ENCODE data around the gene HERPUD2.

Gene HERPUD2

GRCh38 chr7:35722054-35722849 is 27.3 kb upstream of the HERPUD2 start:
- peak overlapping the region; percentile 12 to 54 for H3K4me3 Mint-ChIP-seq
- H3K27me3 Mint-ChIP-seq: no peaks in the 10 kb centered on the region
- peaks cover 8 to 11% of the 10 kb centered on the region in 2 donors for H3K9me3 Mint-ChIP-seq
- ATAC-seq (replicated peaks) (peak; percentile 84), DNase-seq (peak; percentile 52)
- peaks cover 11 to 13% of the 10 kb centered on the region in 2 donors for H3K36me3 Mint-ChIP-seq
- peaks cover 41 to 77% of the 10 kb centered on the region in 2 donors for H3K4me1 Mint-ChIP-seq
- H3K27ac Mint-ChIP-seq: peak overlapping the region; percentile 94

GRCh38 chr7:35721288-35721687 is 26.4 kb upstream of the HERPUD2 start:
- Mint-ChIP-seq H3K27me3 (no peaks in the 10 kb centered on the region), H3K9me3 (peaks cover 8% of the 10 kb centered on the region in 2 donors)

GRCh38 chr7:35720849-35721248 is 25.9 kb upstream of the HERPUD2 start:
- H3K27me3 Mint-ChIP-seq: no peaks in the 10 kb centered on the region
- H3K36me3 Mint-ChIP-seq: peaks cover 7 to 10% of the 10 kb centered on the region in 2 donors
- no peak overlapping the region for H3K4me3 Mint-ChIP-seq
- ATAC-seq (replicated peaks): no peak
- peaks cover 8% of the 10 kb centered on the region in 2 donors for H3K9me3 Mint-ChIP-seq
- DNase-seq: no peak
- no peak overlapping the region for H3K27ac Mint-ChIP-seq
- peaks cover 39 to 75% of the 10 kb centered on the region in 2 donors for H3K4me1 Mint-ChIP-seq

More at GRCh38 chr7:35721288-35721687, 26.4 kb upstream of the HERPUD2 start:
- peaks cover 7 to 10% of the 10 kb centered on the region in 2 donors for H3K36me3 Mint-ChIP-seq
- no peak for DNase-seq
- H3K27ac Mint-ChIP-seq: peak overlapping the region; percentile 51
- peaks cover 38 to 75% of the 10 kb centered on the region in 2 donors for H3K4me1 Mint-ChIP-seq
- H3K4me3 Mint-ChIP-seq: peak overlapping the region in 1 of 2 donors; percentile 32
- ATAC-seq (replicated peaks): peak; percentile 37 to 45

GRCh38 chr7:35720032-35720431 is 25.1 kb upstream of the HERPUD2 start:
- peak overlapping the region; percentile 44 for H3K27ac Mint-ChIP-seq
- H3K27me3 Mint-ChIP-seq: no peaks in the 10 kb centered on the region
- peaks cover 8% of the 10 kb centered on the region in 2 donors for H3K9me3 Mint-ChIP-seq
- peaks cover 39 to 70% of the 10 kb centered on the region in 2 donors for H3K4me1 Mint-ChIP-seq
- H3K4me3 Mint-ChIP-seq: no peak overlapping the region
- DNase-seq (no peak), ATAC-seq (replicated peaks) (no peak)
- peaks cover 7 to 10% of the 10 kb centered on the region in 2 donors for H3K36me3 Mint-ChIP-seq

- ATAC-seq (replicated peaks) (no peak), DNase-seq (no peak)
- no peak overlapping the region for H3K27ac Mint-ChIP-seq
- H3K4me3 Mint-ChIP-seq: no peak overlapping the region
- H3K4me1 Mint-ChIP-seq: peaks cover 40 to 60% of the 10 kb centered on the region in 2 donors
- H3K36me3 Mint-ChIP-seq: peaks cover 5 to 9% of the 10 kb centered on the region in 2 donors
- H3K9me3 Mint-ChIP-seq: peaks cover 3 to 7% of the 10 kb centered on the region in 2 donors
- no peaks in the 10 kb centered on the region for H3K27me3 Mint-ChIP-seq
Measured at GRCh38 chr7:35718047-35718446, 23.1 kb upstream of the HERPUD2 start.

GRCh38 chr7:35717516-35717915 is 22.6 kb upstream of the HERPUD2 start:
- Mint-ChIP-seq H3K27me3 (no peaks in the 10 kb centered on the region), H3K4me3 (no peak overlapping the region), H3K27ac (no peak overlapping the region), H3K4me1 (peaks cover 34 to 55% of the 10 kb centered on the region in 2 donors), H3K36me3 (peaks cover 3 to 5% of the 10 kb centered on the region in 2 donors), H3K9me3 (peaks cover 0 to 3% of the 10 kb centered on the region in 2 donors)
- DNase-seq (no peak), ATAC-seq (replicated peaks) (no peak)

- no peak for DNase-seq
- Mint-ChIP-seq H3K4me3 (no peak overlapping the region), H3K9me3 (peaks cover 0 to 3% of the 10 kb centered on the region in 2 donors), H3K27ac (no peak overlapping the region), H3K36me3 (peaks cover 3 to 5% of the 10 kb centered on the region in 2 donors), H3K27me3 (no peaks in the 10 kb centered on the region), H3K4me1 (peaks cover 32 to 50% of the 10 kb centered on the region in 2 donors)
- ATAC-seq (replicated peaks): no peak
Measured at GRCh38 chr7:35717013-35717412, 22.1 kb upstream of the HERPUD2 start.

GRCh38 chr7:35716038-35716803 is 21.3 kb upstream of the HERPUD2 start:
- H3K27ac Mint-ChIP-seq: no peak overlapping the region
- H3K9me3 Mint-ChIP-seq: peaks cover 0 to 3% of the 10 kb centered on the region in 2 donors
- ATAC-seq (replicated peaks) (no peak), DNase-seq (no peak)
- H3K27me3 Mint-ChIP-seq: no peaks in the 10 kb centered on the region
- H3K4me1 Mint-ChIP-seq: peaks cover 26 to 46% of the 10 kb centered on the region in 2 donors
- H3K4me3 Mint-ChIP-seq: peak overlapping the region in 1 of 2 donors; percentile 44
- H3K36me3 Mint-ChIP-seq: peaks cover 3 to 5% of the 10 kb centered on the region in 2 donors

GRCh38 chr7:35714862-35715261 is 19.9 kb upstream of the HERPUD2 start:
- H3K27ac Mint-ChIP-seq: peak overlapping the region; percentile 33
- ATAC-seq (replicated peaks): peak; percentile 57 to 63
- no peaks in the 10 kb centered on the region for H3K27me3 Mint-ChIP-seq
- H3K9me3 Mint-ChIP-seq: peaks cover 0 to 3% of the 10 kb centered on the region in 2 donors
- H3K36me3 Mint-ChIP-seq: peaks cover 3 to 5% of the 10 kb centered on the region in 2 donors
- H3K4me1 Mint-ChIP-seq: peaks cover 22 to 47% of the 10 kb centered on the region in 2 donors
- no peak for DNase-seq
- H3K4me3 Mint-ChIP-seq: no peak overlapping the region

GRCh38 chr7:35714407-35714806 is 19.5 kb upstream of the HERPUD2 start:
- ATAC-seq (replicated peaks) (peak in 1 of 2 donors; percentile 15), DNase-seq (no peak)
- Mint-ChIP-seq H3K36me3 (peaks cover 3 to 5% of the 10 kb centered on the region in 2 donors), H3K27me3 (no peaks in the 10 kb centered on the region), H3K9me3 (peaks cover 0 to 3% of the 10 kb centered on the region in 2 donors), H3K27ac (peak overlapping the region; percentile 32), H3K4me3 (no peak overlapping the region), H3K4me1 (peaks cover 25 to 46% of the 10 kb centered on the region in 2 donors)

- H3K27ac Mint-ChIP-seq: no peak overlapping the region
- no peak overlapping the region for H3K4me3 Mint-ChIP-seq
- H3K4me1 Mint-ChIP-seq: peaks cover 20 to 38% of the 10 kb centered on the region in 2 donors
- peaks cover 0 to 3% of the 10 kb centered on the region in 2 donors for H3K9me3 Mint-ChIP-seq
- DNase-seq: no peak
- peaks cover 0 to 5% of the 10 kb centered on the region in 2 donors for H3K36me3 Mint-ChIP-seq
- ATAC-seq (replicated peaks): no peak
- no peaks in the 10 kb centered on the region for H3K27me3 Mint-ChIP-seq
Measured at GRCh38 chr7:35712563-35713226, 17.8 kb upstream of the HERPUD2 start.

GRCh38 chr7:35707422-35707821 is 12.5 kb upstream of the HERPUD2 start:
- Mint-ChIP-seq H3K36me3 (no peaks in the 10 kb centered on the region), H3K27me3 (no peaks in the 10 kb centered on the region), H3K9me3 (no peaks in the 10 kb centered on the region), H3K4me1 (peaks cover 5 to 13% of the 10 kb centered on the region in 2 donors), H3K27ac (no peak overlapping the region), H3K4me3 (no peak overlapping the region)
- ATAC-seq (replicated peaks) (no peak), DNase-seq (no peak)

GRCh38 chr7:35705932-35706461 is 11.1 kb upstream of the HERPUD2 start:
- DNase-seq (no peak), ATAC-seq (replicated peaks) (no peak)
- Mint-ChIP-seq H3K27me3 (no peaks in the 10 kb centered on the region), H3K36me3 (no peaks in the 10 kb centered on the region), H3K4me3 (no peak overlapping the region), H3K27ac (no peak overlapping the region), H3K9me3 (no peaks in the 10 kb centered on the region), H3K4me1 (peaks cover 7 to 16% of the 10 kb centered on the region in 2 donors)

- Mint-ChIP-seq H3K27me3 (no peaks in the 10 kb centered on the region), H3K4me3 (no peak overlapping the region), H3K36me3 (no peaks in the 10 kb centered on the region), H3K4me1 (peaks cover 3 to 13% of the 10 kb centered on the region in 2 donors), H3K9me3 (no peaks in the 10 kb centered on the region), H3K27ac (no peak overlapping the region)
- ATAC-seq (replicated peaks) (no peak), DNase-seq (no peak)
Measured at GRCh38 chr7:35704261-35704660, 9.3 kb upstream of the HERPUD2 start.
